GM18505 (cell line): ENCODE measurements around the gene C1GALT1.

ENCODE experiments used
- ATAC-seq: cut with Tn5 transposase; IDR thresholded peaks from one replicate; pipeline ENCODE4 v1.9.1; 2021; ENCODE audit not compliant: unreplicated experiment
- POLR2A ChIP-seq: IDR thresholded peaks from 4 replicates; pipeline ENCODE4 v1.6.1; 2011; ENCODE audit warnings: borderline replicate concordance; ENCODE audit not compliant: insufficient read depth, insufficient read length; ENCODE audit errors: extremely low read depth

The C1GALT1 gene

DNA sequence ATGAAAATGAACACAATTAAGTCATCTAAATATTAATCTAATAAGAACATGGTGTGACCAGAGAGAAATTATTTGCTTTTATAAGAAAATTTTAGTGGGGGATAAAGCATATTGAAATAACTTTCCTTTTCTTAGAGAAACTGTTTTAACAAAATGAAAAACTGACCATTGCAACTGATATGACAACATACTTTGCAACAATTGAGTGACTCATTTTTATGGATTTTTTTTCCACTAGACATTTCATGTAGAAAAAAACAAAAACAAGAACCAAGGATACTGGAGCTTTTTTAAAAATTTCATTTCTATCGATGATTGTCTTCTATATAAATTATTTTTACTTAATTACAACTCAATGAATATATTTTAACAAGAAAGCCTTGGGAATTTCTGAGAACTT lies 90.0 kb downstream of the C1GALT1 start:
- no peak for TF ChIP-seq POLR2A
- ATAC-seq: no peak

GRCh38 chr7:7274782-7275181 lies 92.4 kb downstream of the C1GALT1 start:
- no peak for ATAC-seq
- TF ChIP-seq POLR2A: no peak

DNA sequence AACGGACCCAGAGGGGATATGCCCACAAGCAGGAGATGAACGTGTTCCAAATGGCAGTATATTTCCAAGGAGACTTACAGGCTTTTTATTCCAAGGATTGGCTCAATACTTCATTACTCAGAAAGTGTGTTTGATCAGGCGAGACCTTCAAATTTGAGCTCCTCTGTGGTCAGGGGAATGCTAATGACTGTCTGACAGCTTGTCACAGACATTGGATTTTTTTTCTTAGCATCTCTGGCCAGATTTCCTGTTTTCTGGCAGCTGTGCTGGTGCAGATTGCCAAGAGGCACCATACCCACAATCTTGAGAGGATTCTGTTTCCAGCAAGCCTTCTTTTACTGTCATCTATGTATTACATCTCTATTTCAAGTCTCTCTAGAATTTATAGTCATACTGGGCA lies 93.8 kb downstream of the C1GALT1 start:
- TF ChIP-seq POLR2A: no peak
- no peak for ATAC-seq

DNA sequence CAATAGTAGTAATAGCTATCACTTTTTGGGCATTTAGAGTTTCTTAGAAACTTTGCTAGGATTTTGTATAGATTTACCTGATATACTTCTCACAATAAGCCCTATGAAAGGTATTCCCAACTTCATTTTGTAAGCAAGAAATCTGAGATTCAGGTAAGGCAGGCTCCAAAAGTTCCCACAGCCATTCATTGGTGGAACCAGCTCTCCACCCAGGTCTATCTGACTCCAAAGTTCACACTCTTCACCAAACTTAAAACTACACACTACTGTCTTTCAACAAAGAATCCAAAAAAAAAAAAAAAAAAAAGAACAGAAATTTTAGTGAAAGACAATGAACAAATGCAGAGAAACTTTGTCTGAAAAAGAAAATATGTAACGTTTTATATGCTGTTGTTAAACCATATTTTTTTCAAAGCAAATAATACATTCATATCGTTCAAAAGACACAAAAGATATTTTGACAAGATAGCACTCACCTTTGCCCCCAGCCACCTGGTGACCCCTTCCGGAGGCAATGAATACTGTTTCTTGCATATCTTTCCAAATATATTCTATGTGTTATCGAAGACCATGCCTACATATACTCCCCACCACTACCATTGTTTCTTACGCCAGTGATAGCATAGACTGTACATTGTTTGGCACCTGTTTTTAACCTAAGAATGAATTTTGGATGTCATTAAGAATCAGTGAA lies 108.2 kb downstream of the C1GALT1 start:
- ATAC-seq: no peak
- TF ChIP-seq POLR2A: no peak

GRCh38 chr7:7292085-7292484 lies 109.7 kb downstream of the C1GALT1 start:
- no peak for ATAC-seq
- no peak for TF ChIP-seq POLR2A

DNA sequence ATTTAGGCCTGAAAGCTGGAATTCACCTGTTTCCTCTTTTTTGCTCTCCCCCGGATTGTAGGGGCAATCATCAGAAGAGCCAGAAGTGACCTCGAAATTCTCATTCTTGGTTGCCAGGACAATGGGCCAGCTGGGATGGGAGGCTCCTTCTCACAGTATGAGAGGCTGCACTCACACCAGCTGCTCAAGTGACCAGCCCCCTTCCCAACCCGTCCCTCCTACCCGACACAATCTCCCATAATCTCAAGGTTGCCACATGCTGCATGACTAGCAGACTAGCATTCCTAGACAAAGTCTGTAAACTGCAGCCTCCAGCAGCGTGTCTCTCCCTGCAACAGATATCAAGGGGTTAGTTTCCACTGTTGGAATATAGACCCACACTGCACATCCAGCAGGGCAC lies 110.3 kb downstream of the C1GALT1 start:
- no peak for TF ChIP-seq POLR2A
- ATAC-seq: no peak

DNA sequence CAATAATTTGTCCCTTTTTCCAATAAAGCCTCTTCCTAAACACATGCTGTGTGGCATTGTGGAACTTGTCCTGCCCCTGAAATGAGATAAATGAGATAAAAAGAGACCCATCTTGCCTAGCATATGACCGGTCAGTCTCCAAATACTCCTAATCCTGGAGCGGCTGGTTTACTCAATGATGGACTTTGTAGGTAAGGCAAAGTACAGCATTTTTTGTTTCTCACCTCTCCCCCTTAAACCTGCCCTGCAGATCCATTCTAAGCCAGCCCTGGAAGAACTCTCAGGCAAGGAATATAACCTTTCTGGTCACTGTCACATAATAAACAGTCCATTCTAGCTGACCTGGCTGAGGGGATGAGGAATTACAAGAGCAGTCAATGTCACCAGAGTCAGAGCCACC lies 110.7 kb downstream of the C1GALT1 start:
- no peak for TF ChIP-seq POLR2A
- no peak for ATAC-seq

DNA sequence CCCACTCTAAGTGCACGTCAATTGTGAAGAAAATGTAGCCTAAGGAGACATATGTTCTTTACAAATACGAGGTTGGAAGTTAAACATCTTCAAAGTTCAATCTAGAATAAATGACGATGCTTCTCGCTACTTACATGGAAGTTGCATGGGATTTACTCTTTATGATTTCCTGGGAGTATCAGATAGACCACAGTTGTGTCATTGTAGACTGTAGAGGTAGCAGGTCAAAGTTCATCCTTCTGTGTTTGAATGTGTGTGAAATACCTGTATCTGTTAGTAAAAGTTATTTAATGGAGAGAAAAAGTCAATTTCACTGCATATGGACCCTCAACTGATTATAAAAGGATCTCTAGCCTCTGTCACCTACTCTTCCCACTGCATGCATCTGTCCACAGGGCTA lies 112.6 kb downstream of the C1GALT1 start:
- no peak for TF ChIP-seq POLR2A

More for the DNA sequence above, 112.6 kb downstream of the C1GALT1 start:
- no peak for ATAC-seq
